ENCODE measurements around the gene FPR1. TPM values are rescaled to one million over a fixed set of nuclear protein-coding genes. Genes with fewer than 3 reads are reported as not detected.

The FPR1 gene
- total RNA-seq, 6 donors from 2014 or later: 17.0 to 105 (median 39.8) TPM

DNA sequence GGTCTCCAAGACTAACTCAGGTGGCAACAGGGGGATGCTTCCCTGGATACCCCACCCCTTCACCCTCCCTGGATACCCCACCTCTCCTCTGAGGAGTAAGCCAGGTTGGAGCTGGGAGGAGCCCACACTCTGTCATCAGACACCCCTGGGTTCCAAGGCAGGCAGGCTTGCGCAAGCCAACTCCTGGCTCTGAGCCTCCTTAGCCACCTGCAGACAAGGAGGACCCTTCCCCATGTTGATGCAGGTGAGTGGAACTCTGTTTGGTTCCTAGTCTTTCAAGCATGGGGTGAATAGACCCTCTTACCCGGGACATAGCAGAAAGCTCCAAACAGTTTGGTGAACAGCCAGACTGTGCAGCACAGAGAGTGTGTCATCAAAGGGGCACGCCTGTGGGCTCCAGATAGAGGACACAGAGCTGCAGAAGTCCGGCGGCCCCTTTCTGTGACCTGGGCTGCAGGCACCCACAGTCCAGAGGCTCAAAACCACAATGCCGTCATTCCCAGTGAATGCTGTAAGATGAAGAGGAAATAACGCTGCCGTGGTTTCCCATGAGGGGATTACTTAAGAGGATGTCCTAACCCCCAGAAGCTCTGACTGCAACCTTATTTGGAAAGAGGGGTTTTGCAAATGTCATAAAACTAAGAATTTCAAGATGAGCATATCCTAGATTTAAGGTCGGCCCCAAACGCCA is 15.8 kb downstream of the FPR1 start:
- WGBS, 2 donors: 46 to 53% methylated on average over 7 to 10 of the region's 10 CpGs
- peak; percentile 72 to 93 for TF ChIP-seq POLR2AphosphoS5 (IDR thresholded peaks at IDR 0.05)
- TF ChIP-seq EP300 (IDR thresholded peaks at IDR 0.05): peak; percentile 91 to 93 (median 92)
- TF ChIP-seq, protein P1, sequence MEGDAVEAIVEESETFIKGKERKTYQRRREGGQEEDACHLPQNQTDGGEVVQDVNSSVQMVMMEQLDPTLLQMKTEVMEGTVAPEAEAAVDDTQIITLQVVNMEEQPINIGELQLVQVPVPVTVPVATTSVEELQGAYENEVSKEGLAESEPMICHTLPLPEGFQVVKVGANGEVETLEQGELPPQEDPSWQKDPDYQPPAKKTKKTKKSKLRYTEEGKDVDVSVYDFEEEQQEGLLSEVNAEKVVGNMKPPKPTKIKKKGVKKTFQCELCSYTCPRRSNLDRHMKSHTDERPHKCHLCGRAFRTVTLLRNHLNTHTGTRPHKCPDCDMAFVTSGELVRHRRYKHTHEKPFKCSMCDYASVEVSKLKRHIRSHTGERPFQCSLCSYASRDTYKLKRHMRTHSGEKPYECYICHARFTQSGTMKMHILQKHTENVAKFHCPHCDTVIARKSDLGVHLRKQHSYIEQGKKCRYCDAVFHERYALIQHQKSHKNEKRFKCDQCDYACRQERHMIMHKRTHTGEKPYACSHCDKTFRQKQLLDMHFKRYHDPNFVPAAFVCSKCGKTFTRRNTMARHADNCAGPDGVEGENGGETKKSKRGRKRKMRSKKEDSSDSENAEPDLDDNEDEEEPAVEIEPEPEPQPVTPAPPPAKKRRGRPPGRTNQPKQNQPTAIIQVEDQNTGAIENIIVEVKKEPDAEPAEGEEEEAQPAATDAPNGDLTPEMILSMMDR (IDR thresholded peaks at IDR 0.05): no peak
- peak in 1 of 4 donors; percentile 52 for TF ChIP-seq POLR2A (IDR thresholded peaks at IDR 0.05)
- no peaks in the 10 kb centered on the region for H3K4me1 ChIP-seq
- peak overlapping the region; percentile 5 to 76 (median 65) for H3K27ac ChIP-seq
- DNase-seq (peak in 1 of 2 donors; percentile 92), ATAC-seq (ENCODE audit: low FRiP score in 2 of 2) (peak; percentile 88 to 96)
- no peak overlapping the region for H3K4me3 ChIP-seq
- no peaks in the 10 kb centered on the region for H3K36me3 ChIP-seq
- no peaks in the 10 kb centered on the region for H3K27me3 ChIP-seq
- no peaks in the 10 kb centered on the region for H3K9me3 ChIP-seq

DNA sequence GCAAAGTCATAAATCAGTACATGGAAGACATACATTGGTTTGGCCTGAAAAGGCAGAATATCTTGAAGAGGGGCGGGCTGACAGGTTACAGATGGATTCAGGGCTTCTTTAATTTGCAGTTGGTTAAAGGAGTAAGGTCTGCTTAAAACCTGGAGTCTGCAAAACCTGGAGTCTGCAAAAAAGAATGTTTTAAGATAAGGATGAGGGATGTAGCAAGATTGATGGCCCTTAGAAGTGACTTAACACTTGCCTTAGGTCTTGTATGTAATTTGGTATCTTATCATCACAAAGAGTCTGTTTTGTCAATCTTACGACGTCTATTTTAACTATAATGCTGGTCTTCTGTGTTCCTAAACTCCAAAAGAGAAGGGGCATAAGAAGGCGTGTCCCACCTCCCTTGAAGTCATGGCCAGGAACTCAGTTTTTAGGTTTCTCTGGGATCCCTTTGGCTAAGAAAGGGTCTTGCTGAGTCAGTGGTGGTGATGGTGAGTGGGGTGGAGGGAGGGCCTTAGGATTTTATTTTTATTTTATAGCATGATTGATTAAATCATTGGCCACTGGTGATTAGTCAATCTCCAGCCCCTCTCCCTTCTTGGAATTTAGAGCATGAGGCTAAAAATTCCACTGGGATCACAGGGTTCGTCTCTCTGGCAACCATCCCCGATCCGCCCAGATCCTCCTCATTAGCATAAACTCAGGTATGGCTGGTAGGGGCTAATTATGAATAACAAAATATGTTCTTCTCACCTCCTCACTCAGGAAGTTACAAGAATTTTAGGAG is 17.7 kb downstream of the FPR1 start:
- no peaks in the 10 kb centered on the region for H3K36me3 ChIP-seq
- no peaks in the 10 kb centered on the region for H3K27me3 ChIP-seq
- no peak for ATAC-seq (ENCODE audit: low FRiP score in 2 of 2)
- H3K9me3 ChIP-seq: peaks cover 0 to 4% (median 0%) of the 10 kb centered on the region in 4 donors
- TF ChIP-seq EP300 (IDR thresholded peaks at IDR 0.05) (no peak), POLR2AphosphoS5 (IDR thresholded peaks at IDR 0.05) (no peak), POLR2A (IDR thresholded peaks at IDR 0.05) (no peak)
- TF ChIP-seq, protein P1 (IDR thresholded peaks at IDR 0.05): no peak
- WGBS, 2 donors: 53 to 63% methylated on average over 7 of the region's 7 CpGs
- H3K27ac ChIP-seq: no peak overlapping the region
- no peak overlapping the region for H3K4me3 ChIP-seq
- DNase-seq: no peak
- no peaks in the 10 kb centered on the region for H3K4me1 ChIP-seq

DNA sequence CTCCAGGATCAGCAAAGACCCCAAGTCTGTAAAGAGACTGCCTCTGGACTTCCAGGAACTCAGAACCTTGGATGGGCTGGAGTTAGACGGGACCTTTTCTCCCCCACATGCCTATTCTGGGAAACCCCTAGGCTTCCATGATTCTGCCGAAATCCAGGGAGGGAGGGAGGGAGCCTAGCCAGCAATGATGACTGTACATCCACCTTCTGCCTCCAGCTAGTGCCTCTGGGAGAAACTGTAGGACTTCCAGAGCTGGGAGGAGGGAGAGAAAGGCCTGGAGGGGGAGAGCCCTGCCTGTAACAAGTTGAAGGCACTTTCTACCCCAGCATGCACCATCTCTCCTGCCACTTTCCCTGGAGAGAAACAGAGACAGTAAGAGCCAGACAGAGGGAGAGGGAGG is 21.9 kb downstream of the FPR1 start:
- TF ChIP-seq POLR2A (IDR thresholded peaks at IDR 0.05): no peak
- TF ChIP-seq, protein P1 (IDR thresholded peaks at IDR 0.05): no peak
- TF ChIP-seq EP300 (IDR thresholded peaks at IDR 0.05): no peak
- no peak for TF ChIP-seq POLR2AphosphoS5 (IDR thresholded peaks at IDR 0.05)
- Histone ChIP-seq H3K27ac (no peak overlapping the region), H3K27me3 (peaks cover 0 to 7% (median 1%) of the 10 kb centered on the region in 4 donors), H3K4me3 (no peak overlapping the region), H3K4me1 (no peaks in the 10 kb centered on the region), H3K9me3 (peaks cover 0 to 4% (median 0%) of the 10 kb centered on the region in 4 donors), H3K36me3 (no peaks in the 10 kb centered on the region)
- DNase-seq (no peak), ATAC-seq (ENCODE audit: low FRiP score in 2 of 2) (peak in 1 of 2 donors; percentile 59)
- 56 to 80% methylated on average over 1 to 2 of the region's 2 CpGs for WGBS, 2 donors

DNA sequence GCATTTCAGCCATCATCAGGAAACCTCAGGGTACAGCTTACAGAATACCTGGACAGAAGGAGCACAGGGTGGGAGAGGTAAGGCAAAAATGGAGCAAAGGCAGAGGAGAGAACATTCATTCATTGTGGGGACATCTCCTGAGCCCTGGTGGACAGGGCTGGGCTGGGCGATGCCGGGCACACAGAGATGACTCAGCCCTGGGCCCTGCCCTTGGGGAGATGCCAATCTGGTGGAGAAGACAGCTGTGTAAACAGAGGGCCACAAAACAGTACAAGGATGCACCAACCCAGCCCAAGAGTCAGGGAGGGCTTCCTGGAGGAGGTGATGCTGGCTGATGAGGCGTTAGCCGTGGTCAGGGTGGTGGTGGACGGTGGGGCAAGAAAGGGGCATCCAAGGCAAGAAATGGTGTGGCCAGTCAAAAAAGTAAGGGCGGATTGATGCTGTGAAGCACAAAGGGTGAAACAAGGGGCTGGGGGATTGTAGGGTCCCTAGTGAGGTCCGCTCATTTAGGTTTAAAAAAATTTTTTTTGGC is 24.3 kb downstream of the FPR1 start:
- TF ChIP-seq POLR2A (IDR thresholded peaks at IDR 0.05): no peak
- TF ChIP-seq EP300 (IDR thresholded peaks at IDR 0.05): no peak
- TF ChIP-seq, protein P1 (IDR thresholded peaks at IDR 0.05): no peak
- TF ChIP-seq POLR2AphosphoS5 (IDR thresholded peaks at IDR 0.05): no peak
- DNase-seq (no peak), ATAC-seq (ENCODE audit: low FRiP score in 2 of 2) (no peak)
- Histone ChIP-seq H3K4me3 (no peak overlapping the region), H3K27ac (no peak overlapping the region), H3K27me3 (peaks cover 0 to 11% (median 2%) of the 10 kb centered on the region in 4 donors), H3K36me3 (no peaks in the 10 kb centered on the region), H3K9me3 (peaks cover 0 to 4% (median 0%) of the 10 kb centered on the region in 4 donors), H3K4me1 (no peaks in the 10 kb centered on the region)
- WGBS, 2 donors: 84 to 85% methylated on average over 7 of the region's 7 CpGs
